Right atrium auricular region (tissue), 2 donors: ENCODE results near the gene PPP1R36. TPM values are rescaled to one million over a fixed set of nuclear protein-coding genes. Genes with fewer than 3 reads are reported as not detected.

Experiments used
- DNase-seq: peaks from one replicate; pipeline ENCODE4 v3.0.0-alpha.2; 2019; ENCODE audit warnings: low spot score
- H3K27ac ChIP-seq, 2 donors: fragments of 200-600 bp; sonication (generic); 1 replicate in 1 of 2; 2 replicates in 1 of 2; pipeline ENCODE4 v1.5.1; 2016 to 2019
- H3K27me3 ChIP-seq, 2 donors: fragments of 200-600 bp; sonication (generic); one replicate each; pipeline versions ENCODE4 v1.5.1 to v1.6.0; 2017 to 2019
- H3K36me3 ChIP-seq: fragments of 200-600 bp; sonication (generic); one replicate; pipeline ENCODE4 v1.5.1; 2016
- H3K4me1 ChIP-seq, 2 donors: fragments of 200-600 bp; sonication (generic); one replicate each; pipeline versions ENCODE4 v1.5.1 to v1.6.0; 2017 to 2019
- H3K4me3 ChIP-seq, 2 donors: fragments of 200-600 bp; sonication (generic); 1 replicate in 1 of 2; 2 replicates in 1 of 2; pipeline ENCODE4 v1.5.1; 2017 to 2019; ENCODE audit warnings: mild to moderate bottlenecking in 1 of 2, moderate library complexity in 1 of 2
- H3K9me3 ChIP-seq, 2 donors: fragments of 200-600 bp; sonication (generic); one replicate each; pipeline ENCODE4 v1.5.1; 2019
- total RNA-seq, 2 donors: library from RNA; depleted of rRNA; stranded (reverse); fragments of >200 nt; gene quantifications; one replicate each; pipeline ENCODE4 v1.1.0, GENCODE V29; 2016
- TF ChIP-seq, protein P1 (sequence below), 2 donors: fragments of 200-600 bp; sonication (generic); IDR thresholded peaks; one replicate each; pipeline ENCODE4 v1.5.1; 2019; ENCODE audit warnings: antibody characterized with exemption in 2 of 2

Gene PPP1R36
- total RNA-seq, 2 donors from 2014 or later, result 0.31 TPM; not detected in 1

DNA sequence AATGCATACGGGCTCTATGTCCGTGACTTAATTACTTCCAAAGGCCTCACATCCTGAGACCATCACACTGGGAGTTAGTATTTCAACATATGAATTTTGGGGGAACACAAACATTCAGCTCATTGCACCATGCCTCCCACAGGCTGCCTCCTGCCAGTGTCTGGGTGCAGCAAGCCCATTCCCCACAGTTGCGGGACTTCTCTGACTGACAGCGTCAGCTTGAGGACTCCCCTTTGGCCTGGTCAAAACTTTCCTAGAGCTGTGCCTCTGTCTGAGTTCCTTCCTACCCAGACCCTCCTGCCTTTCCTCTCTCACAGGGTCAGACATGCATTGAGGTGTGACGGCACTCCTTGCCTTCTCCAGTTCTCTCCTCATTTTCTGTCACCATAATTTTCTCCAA lies 27.4 kb downstream of the PPP1R36 start:
- TF ChIP-seq, protein P1, sequence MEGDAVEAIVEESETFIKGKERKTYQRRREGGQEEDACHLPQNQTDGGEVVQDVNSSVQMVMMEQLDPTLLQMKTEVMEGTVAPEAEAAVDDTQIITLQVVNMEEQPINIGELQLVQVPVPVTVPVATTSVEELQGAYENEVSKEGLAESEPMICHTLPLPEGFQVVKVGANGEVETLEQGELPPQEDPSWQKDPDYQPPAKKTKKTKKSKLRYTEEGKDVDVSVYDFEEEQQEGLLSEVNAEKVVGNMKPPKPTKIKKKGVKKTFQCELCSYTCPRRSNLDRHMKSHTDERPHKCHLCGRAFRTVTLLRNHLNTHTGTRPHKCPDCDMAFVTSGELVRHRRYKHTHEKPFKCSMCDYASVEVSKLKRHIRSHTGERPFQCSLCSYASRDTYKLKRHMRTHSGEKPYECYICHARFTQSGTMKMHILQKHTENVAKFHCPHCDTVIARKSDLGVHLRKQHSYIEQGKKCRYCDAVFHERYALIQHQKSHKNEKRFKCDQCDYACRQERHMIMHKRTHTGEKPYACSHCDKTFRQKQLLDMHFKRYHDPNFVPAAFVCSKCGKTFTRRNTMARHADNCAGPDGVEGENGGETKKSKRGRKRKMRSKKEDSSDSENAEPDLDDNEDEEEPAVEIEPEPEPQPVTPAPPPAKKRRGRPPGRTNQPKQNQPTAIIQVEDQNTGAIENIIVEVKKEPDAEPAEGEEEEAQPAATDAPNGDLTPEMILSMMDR (IDR thresholded peaks at IDR 0.05), result no peak
- Histone ChIP-seq H3K36me3 (no peaks in the 10 kb centered on the region), H3K9me3 (no peaks in the 10 kb centered on the region), H3K4me1 (peaks cover 0 to 10% of the 10 kb centered on the region in 2 donors), H3K27me3 (no peaks in the 10 kb centered on the region), H3K4me3 (no peak overlapping the region), H3K27ac (no peak overlapping the region)
- no peak for DNase-seq

DNA sequence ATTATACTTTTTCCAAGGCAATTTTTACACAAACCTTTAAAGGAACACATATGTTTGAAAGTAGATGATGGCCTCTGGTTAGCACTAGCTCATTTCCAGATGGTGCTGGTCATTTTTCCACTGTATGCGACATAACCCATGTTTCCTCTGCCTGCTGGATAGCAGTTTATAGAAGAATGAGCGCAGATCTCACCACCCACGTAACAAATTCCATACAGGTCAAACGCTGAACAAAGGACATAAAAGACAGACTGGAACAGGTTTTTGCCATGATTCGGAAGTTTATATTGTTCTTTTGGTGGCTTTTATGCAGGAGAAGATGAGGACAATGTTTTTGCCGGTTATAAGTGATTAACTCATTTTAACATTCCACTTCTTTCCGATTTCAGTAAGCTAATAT lies 30.7 kb downstream of the PPP1R36 start:
- H3K27ac ChIP-seq, result no peak overlapping the region
- H3K36me3 ChIP-seq, result no peaks in the 10 kb centered on the region
- TF ChIP-seq, protein P1 (IDR thresholded peaks at IDR 0.05), result no peak
- no peak overlapping the region for H3K4me3 ChIP-seq
- H3K9me3 ChIP-seq, result no peaks in the 10 kb centered on the region
- no peaks in the 10 kb centered on the region for H3K4me1 ChIP-seq
- H3K27me3 ChIP-seq, result no peaks in the 10 kb centered on the region
- no peak for DNase-seq

DNA sequence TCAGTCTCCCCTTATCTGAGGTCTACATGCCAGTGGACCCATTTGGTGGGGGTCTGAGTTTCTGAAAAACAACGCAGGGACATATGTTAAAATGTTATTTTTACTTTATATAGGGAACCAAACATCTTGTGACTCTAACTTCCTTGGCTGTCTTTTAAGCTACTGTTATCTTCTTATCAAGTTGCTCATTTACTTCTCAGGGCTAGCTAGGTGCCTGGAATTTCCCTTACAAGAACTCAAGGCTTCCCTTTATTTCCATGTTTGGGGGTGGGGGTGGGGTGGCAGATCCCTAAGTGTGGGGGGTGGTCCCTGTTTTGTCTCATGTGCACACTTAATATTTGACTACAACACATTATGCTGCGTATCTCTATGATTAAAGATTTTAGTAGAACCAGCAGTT lies 31.6 kb downstream of the PPP1R36 start:
- Histone ChIP-seq H3K4me1 (no peaks in the 10 kb centered on the region), H3K27me3 (no peaks in the 10 kb centered on the region), H3K4me3 (no peak overlapping the region), H3K27ac (no peak overlapping the region), H3K9me3 (no peaks in the 10 kb centered on the region), H3K36me3 (no peaks in the 10 kb centered on the region)
- TF ChIP-seq, protein P1 (IDR thresholded peaks at IDR 0.05), result no peak
- DNase-seq, result no peak

DNA sequence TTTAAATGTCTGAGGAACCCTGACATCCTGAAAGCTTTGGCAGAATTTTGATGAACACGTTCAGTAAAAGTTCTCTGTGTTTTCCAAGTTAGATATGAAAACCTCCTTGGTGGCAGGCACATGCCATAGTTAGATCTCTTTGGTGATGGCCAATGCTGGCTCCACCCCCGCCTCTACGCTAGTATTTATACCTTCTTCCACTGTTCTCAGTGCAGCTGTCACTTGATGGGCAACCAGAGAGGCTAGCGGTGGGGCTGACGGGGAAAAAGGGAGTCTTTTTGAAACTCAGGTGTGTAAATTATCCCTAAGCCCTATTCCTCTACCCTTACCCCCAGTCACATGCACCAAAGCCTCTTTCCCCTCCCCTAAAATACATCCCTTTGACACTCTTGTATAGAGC lies 32.1 kb downstream of the PPP1R36 start:
- Histone ChIP-seq H3K27me3 (no peaks in the 10 kb centered on the region), H3K9me3 (no peaks in the 10 kb centered on the region), H3K36me3 (no peaks in the 10 kb centered on the region), H3K4me3 (no peak overlapping the region), H3K27ac (no peak overlapping the region), H3K4me1 (no peaks in the 10 kb centered on the region)
- no peak for DNase-seq
- TF ChIP-seq, protein P1 (IDR thresholded peaks at IDR 0.05), result no peak

DNA sequence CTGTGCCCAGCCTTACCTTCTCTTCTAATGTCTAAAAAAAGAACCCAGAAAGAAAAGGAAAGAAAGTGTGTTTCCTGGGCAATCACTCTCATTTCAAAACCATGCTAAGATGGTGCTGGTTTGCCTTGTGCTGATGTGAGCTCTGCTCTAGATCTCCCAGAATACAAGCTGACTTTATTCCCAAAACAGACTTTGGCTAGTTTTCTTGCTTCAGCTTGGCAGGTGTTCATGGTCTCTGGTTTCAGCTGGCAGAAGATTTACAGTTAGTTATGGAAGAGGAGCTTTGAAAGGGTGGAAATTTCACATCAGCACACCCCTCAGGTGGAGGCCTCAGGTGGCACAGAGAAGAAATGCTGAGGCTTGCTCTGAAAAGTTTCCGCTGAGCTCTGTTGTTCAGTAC lies 34.4 kb downstream of the PPP1R36 start:
- no peaks in the 10 kb centered on the region for H3K27me3 ChIP-seq
- H3K4me1 ChIP-seq, result no peaks in the 10 kb centered on the region

DNA sequence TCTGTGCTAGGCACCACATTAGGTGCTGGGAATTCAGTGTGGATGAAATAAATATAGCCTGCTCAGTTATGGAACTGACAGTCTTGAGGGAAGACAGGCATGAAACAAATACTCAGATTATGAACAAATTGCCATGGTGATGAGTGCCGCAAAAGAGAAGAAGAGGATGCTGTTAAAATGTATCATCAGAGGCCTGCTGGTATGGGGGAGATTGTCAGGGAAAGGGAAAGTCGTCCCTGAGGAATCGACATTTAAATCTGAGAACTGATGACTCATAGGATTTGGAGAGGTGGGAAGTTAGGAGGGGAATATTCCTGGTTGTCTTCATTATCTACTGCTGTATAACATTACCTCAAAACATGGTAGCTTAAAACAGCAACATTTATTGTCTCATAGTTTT lies 42.0 kb downstream of the PPP1R36 start:
- no peak overlapping the region for H3K4me3 ChIP-seq
- no peaks in the 10 kb centered on the region for H3K4me1 ChIP-seq
- no peaks in the 10 kb centered on the region for H3K36me3 ChIP-seq
- no peak for DNase-seq
- H3K27ac ChIP-seq, result no peak overlapping the region
- H3K9me3 ChIP-seq, result no peaks in the 10 kb centered on the region
- no peaks in the 10 kb centered on the region for H3K27me3 ChIP-seq
- TF ChIP-seq, protein P1 (IDR thresholded peaks at IDR 0.05), result no peak

More for the DNA sequence above, 34.4 kb downstream of the PPP1R36 start:
- Histone ChIP-seq H3K9me3 (no peaks in the 10 kb centered on the region), H3K36me3 (no peaks in the 10 kb centered on the region), H3K4me3 (no peak overlapping the region), H3K27ac (no peak overlapping the region)
- DNase-seq, result no peak
- TF ChIP-seq, protein P1 (IDR thresholded peaks at IDR 0.05), result no peak
